OCI-LY1 (cell line): ENCODE data around the gene TNIP3.

Experiments used
- H2AFZ ChIP-seq: fragments of 200-600 bp; sonication (generic), shearing (Covaris generic); 2 replicates; pipeline ENCODE4 v1.6.0; 2014; ENCODE audit warnings: antibody characterized with exemption, mild to moderate bottlenecking, low read length
- H3F3A ChIP-seq: fragments of 200-600 bp; sonication (generic), shearing (Covaris generic); 2 replicates; pipeline ENCODE4 v1.6.0; 2014; ENCODE audit warnings: mild to moderate bottlenecking, antibody characterized with exemption, low read length, moderate library complexity; ENCODE audit not compliant: insufficient read depth
- H3K27ac ChIP-seq: fragments of 200-600 bp; sonication (generic); 2 replicates; pipeline ENCODE4 v1.5.1; 2014; ENCODE audit warnings: low read length, mixed run types, mild to moderate bottlenecking, low read depth; ENCODE audit not compliant: poor library complexity, severe bottlenecking
- H3K27me3 ChIP-seq: fragments of 200-600 bp; sonication (generic); 2 replicates; pipeline ENCODE4 v1.6.0; 2014; ENCODE audit warnings: antibody characterized with exemption, mild to moderate bottlenecking, low read length, moderate library complexity; ENCODE audit not compliant: insufficient read depth
- H3K36me3 ChIP-seq: fragments of 200-600 bp; sonication (generic); 2 replicates; pipeline ENCODE4 v1.6.1; 2014; ENCODE audit warnings: mild to moderate bottlenecking, antibody characterized with exemption, low read length, moderate library complexity, mixed read lengths; ENCODE audit not compliant: insufficient read depth
- H3K4me1 ChIP-seq: fragments of 200-600 bp; sonication (generic); 2 replicates; pipeline ENCODE4 v1.5.1; 2014; ENCODE audit warnings: mild to moderate bottlenecking, low read length, moderate library complexity; ENCODE audit not compliant: insufficient read depth, severe bottlenecking
- H3K4me2 ChIP-seq: fragments of 200-600 bp; sonication (generic), shearing (Covaris generic); 2 replicates; pipeline ENCODE4 v1.6.1; 2014; ENCODE audit warnings: low read length
- H3K4me3 ChIP-seq: fragments of 200-600 bp; sonication (generic); 2 replicates; pipeline ENCODE4 v1.5.1; 2014; ENCODE audit warnings: low read length, low read depth, mild to moderate bottlenecking, mixed read lengths; ENCODE audit not compliant: poor library complexity, severe bottlenecking
- H3K79me2 ChIP-seq: fragments of 200-600 bp; shearing (Covaris generic); 2 replicates; pipeline ENCODE4 v1.6.1; 2016; ENCODE audit warnings: mixed run types, low read length, mixed read lengths; ENCODE audit not compliant: insufficient read depth
- H3K9ac ChIP-seq: fragments of 200-600 bp; sonication (generic), shearing (Covaris generic); 2 replicates; pipeline ENCODE4 v1.6.1; 2014; ENCODE audit warnings: mild to moderate bottlenecking, low read length, mixed read lengths
- H3K9me2 ChIP-seq: fragments of 200-600 bp; sonication (generic), shearing (Covaris generic); 2 replicates; pipeline ENCODE4 v1.6.1; 2014; ENCODE audit warnings: low read depth, mild to moderate bottlenecking, low read length, mixed read lengths
- H3K9me3 ChIP-seq: fragments of 200-600 bp; shearing (Covaris generic); 2 replicates; pipeline ENCODE4 v1.6.1; 2014; ENCODE audit warnings: low read length, mixed read lengths
- H4K20me1 ChIP-seq: fragments of 200-600 bp; sonication (generic), shearing (Covaris generic); 2 replicates; pipeline ENCODE4 v1.6.0; 2016; ENCODE audit warnings: mild to moderate bottlenecking, low read length; ENCODE audit not compliant: insufficient read depth
- EZH2 ChIP-seq: fragments of 200-600 bp; sonication (generic), shearing (Covaris generic); IDR thresholded peaks from 2 replicates; pipeline ENCODE4 v1.8.0; 2017; ENCODE audit warnings: borderline replicate concordance, mixed run types, mild to moderate bottlenecking, antibody characterized with exemption, low read length, moderate library complexity, mixed read lengths
- TF ChIP-seq, protein P1 (sequence below): fragments of 200-600 bp; sonication (generic), shearing (Covaris generic); IDR thresholded peaks from 2 replicates; pipeline ENCODE4 v1.5.1; 2017; ENCODE audit warnings: mild to moderate bottlenecking, antibody characterized with exemption, low read length, moderate library complexity, mixed read lengths

TNIP3 gene

GRCh38 chr4:121096191-121096590, 67.9 kb downstream of the TNIP3 start:
- Histone ChIP-seq H3K4me1 (no peaks in the 10 kb centered on the region), H3K79me2 (no peaks in the 10 kb centered on the region), H3K4me2 (no peak overlapping the region), H4K20me1 (no peaks in the 10 kb centered on the region), H3K9ac (no peak overlapping the region), H3K27me3 (no peaks in the 10 kb centered on the region), H3K9me2 (no peaks in the 10 kb centered on the region), H2AFZ (no peak overlapping the region), H3K9me3 (no peaks in the 10 kb centered on the region), H3F3A (no peaks in the 10 kb centered on the region), H3K36me3 (no peaks in the 10 kb centered on the region), H3K4me3 (no peak overlapping the region), H3K27ac (no peak overlapping the region)
- TF ChIP-seq, protein P1, sequence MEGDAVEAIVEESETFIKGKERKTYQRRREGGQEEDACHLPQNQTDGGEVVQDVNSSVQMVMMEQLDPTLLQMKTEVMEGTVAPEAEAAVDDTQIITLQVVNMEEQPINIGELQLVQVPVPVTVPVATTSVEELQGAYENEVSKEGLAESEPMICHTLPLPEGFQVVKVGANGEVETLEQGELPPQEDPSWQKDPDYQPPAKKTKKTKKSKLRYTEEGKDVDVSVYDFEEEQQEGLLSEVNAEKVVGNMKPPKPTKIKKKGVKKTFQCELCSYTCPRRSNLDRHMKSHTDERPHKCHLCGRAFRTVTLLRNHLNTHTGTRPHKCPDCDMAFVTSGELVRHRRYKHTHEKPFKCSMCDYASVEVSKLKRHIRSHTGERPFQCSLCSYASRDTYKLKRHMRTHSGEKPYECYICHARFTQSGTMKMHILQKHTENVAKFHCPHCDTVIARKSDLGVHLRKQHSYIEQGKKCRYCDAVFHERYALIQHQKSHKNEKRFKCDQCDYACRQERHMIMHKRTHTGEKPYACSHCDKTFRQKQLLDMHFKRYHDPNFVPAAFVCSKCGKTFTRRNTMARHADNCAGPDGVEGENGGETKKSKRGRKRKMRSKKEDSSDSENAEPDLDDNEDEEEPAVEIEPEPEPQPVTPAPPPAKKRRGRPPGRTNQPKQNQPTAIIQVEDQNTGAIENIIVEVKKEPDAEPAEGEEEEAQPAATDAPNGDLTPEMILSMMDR = no peak
- TF ChIP-seq EZH2 = no peak

GRCh38 chr4:121094297-121094966, 69.7 kb downstream of the TNIP3 start:
- H4K20me1 ChIP-seq = no peaks in the 10 kb centered on the region
- no peak overlapping the region for H3K27ac ChIP-seq
- no peaks in the 10 kb centered on the region for H3F3A ChIP-seq
- H3K4me2 ChIP-seq = no peak overlapping the region
- no peak overlapping the region for H2AFZ ChIP-seq
- TF ChIP-seq EZH2 = no peak
- TF ChIP-seq, protein P1 = no peak
- no peaks in the 10 kb centered on the region for H3K27me3 ChIP-seq
- no peak overlapping the region for H3K4me3 ChIP-seq
- H3K79me2 ChIP-seq = no peaks in the 10 kb centered on the region
- no peak overlapping the region for H3K9ac ChIP-seq
- no peaks in the 10 kb centered on the region for H3K9me2 ChIP-seq
- H3K36me3 ChIP-seq = no peaks in the 10 kb centered on the region
- H3K4me1 ChIP-seq = no peaks in the 10 kb centered on the region
- H3K9me3 ChIP-seq = no peaks in the 10 kb centered on the region

DNA sequence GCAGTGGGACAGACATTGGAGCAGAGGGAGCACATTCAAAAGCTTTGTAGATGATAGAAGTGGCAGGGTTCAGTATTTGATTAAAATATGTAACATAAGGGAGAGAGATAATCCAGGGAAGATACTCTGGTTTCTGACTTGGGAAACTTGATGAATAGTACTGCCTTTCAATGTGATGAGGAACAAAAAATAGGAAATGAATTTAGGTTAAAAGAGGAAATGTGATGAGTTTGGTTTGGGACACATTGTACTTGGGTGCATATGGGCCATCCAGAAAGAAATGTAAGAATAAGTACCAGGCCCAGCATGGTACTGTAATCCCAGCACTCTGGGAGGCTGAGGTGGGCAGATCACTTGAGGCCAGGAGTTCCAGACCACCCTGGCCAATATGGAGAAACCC, 70.9 kb downstream of the TNIP3 start:
- Histone ChIP-seq H3K4me1 (no peaks in the 10 kb centered on the region), H3K9me3 (no peaks in the 10 kb centered on the region), H3K79me2 (no peaks in the 10 kb centered on the region), H3K27ac (no peak overlapping the region), H3K9ac (no peak overlapping the region), H3K9me2 (no peaks in the 10 kb centered on the region), H2AFZ (no peak overlapping the region), H3F3A (no peaks in the 10 kb centered on the region), H3K4me2 (no peak overlapping the region), H3K36me3 (no peaks in the 10 kb centered on the region), H3K27me3 (no peaks in the 10 kb centered on the region), H3K4me3 (no peak overlapping the region), H4K20me1 (no peaks in the 10 kb centered on the region)
- no peak for TF ChIP-seq EZH2
- TF ChIP-seq, protein P1 = no peak
